WTC11 (cell line): ENCODE results near the gene ARHGEF9. TPM values are rescaled to one million over a fixed set of nuclear protein-coding genes. Genes with fewer than 3 reads are reported as not detected.

Experiments
- ATAC-seq: fragments of 200-7000 bp; cut with Tn5 transposase; 2 replicates; pipeline ENCODE4 v1.10.0; 2021; ENCODE audit warnings: mild to moderate bottlenecking, moderate library complexity
- CTCF ChIA-PET: fragments of 300-600 bp; sonication (Branson Sonifier 250); formaldehyde crosslinking; loops from one replicate; lab custom pipeline; 2021; ENCODE audit warnings: antibody characterized with exemption; lab: Charles Lee
- POLR2A ChIA-PET: fragments of 350-600 bp; sonication (Branson Sonifier 250); formaldehyde crosslinking; loops from one replicate; lab custom pipeline; 2021; ENCODE audit warnings: antibody characterized with exemption; lab: Charles Lee
- DNase-seq: peaks from one replicate; pipeline ENCODE4 v3.0.0; 2021; ENCODE audit warnings: low spot score
- H3K27ac Mint-ChIP-seq: 2 replicates; pipeline ENCODE4 v1.8.0; 2021; ENCODE audit warnings: mixed read lengths
- H3K27me3 Mint-ChIP-seq: 2 replicates; pipeline ENCODE4 v1.8.0; 2021; ENCODE audit warnings: low read depth, mild to moderate bottlenecking, moderate library complexity, mixed read lengths
- H3K36me3 Mint-ChIP-seq: 2 replicates; pipeline ENCODE4 v1.8.0; 2021; ENCODE audit warnings: mixed read lengths
- H3K4me1 Mint-ChIP-seq: 2 replicates; pipeline ENCODE4 v1.8.0; 2022; ENCODE audit warnings: mixed read lengths
- H3K4me3 Mint-ChIP-seq: 2 replicates; pipeline ENCODE4 v1.8.0; 2021; ENCODE audit warnings: mild to moderate bottlenecking, moderate library complexity, mixed read lengths
- H3K9me3 Mint-ChIP-seq: 2 replicates; pipeline ENCODE4 v1.8.0; 2021; ENCODE audit warnings: mixed read lengths
- AFF4 ChIP-seq: sonication (generic); formaldehyde crosslinking; IDR thresholded peaks from 2 replicates; pipeline ENCODE4 v1.8.1; 2023; ENCODE audit warnings: mild to moderate bottlenecking, missing genetic modification reagents, borderline replicate concordance
- CBFB ChIP-seq: sonication (generic); formaldehyde crosslinking; IDR thresholded peaks from 2 replicates; pipeline ENCODE4 v1.8.1; 2022; ENCODE audit warnings: mild to moderate bottlenecking, low read depth, missing genetic modification reagents
- CTCF ChIP-seq: fragments of 200-600 bp; IDR thresholded peaks from 2 replicates; pipeline ENCODE4 v1.8.0; 2022; ENCODE audit warnings: antibody characterized with exemption
- ESRRA ChIP-seq: sonication (generic); formaldehyde crosslinking; IDR thresholded peaks from 2 replicates; pipeline ENCODE4 v1.8.1; 2022; ENCODE audit warnings: mild to moderate bottlenecking, missing genetic modification reagents, borderline replicate concordance
- FOXJ3 ChIP-seq: sonication (generic); formaldehyde crosslinking; IDR thresholded peaks from 2 replicates; pipeline ENCODE4 v1.9.0; 2021; ENCODE audit warnings: missing genetic modification reagents, mild to moderate bottlenecking, borderline replicate concordance
- GTF2I ChIP-seq: fragments of 250-450 bp; sonication (Bioruptor Pico); conservative IDR thresholded peaks from 2 replicates; pipeline ENCODE4 v1.4.0; 2021; ENCODE audit warnings: mild to moderate bottlenecking
- HMGA2 ChIP-seq: fragments of 250-450 bp; sonication (Bioruptor Pico); IDR thresholded peaks from 2 replicates; pipeline ENCODE4 v1.4.0; 2021; ENCODE audit warnings: mild to moderate bottlenecking, moderate library complexity
- IRF2 ChIP-seq: sonication (generic); formaldehyde crosslinking; IDR thresholded peaks from 2 replicates; pipeline ENCODE4 v1.8.0; 2022; ENCODE audit warnings: low read depth, missing genetic modification reagents, borderline replicate concordance
- JAZF1 ChIP-seq: fragments of 250-450 bp; sonication (Bioruptor Pico); IDR thresholded peaks from 2 replicates; pipeline ENCODE4 v1.9.0; 2021; ENCODE audit warnings: moderate library complexity, mild to moderate bottlenecking, inconsistent platforms
- MLX ChIP-seq: sonication (generic); formaldehyde crosslinking; IDR thresholded peaks from 2 replicates; pipeline ENCODE4 v1.8.1; 2023; ENCODE audit warnings: mild to moderate bottlenecking, missing genetic modification reagents, moderate library complexity
- NFYB ChIP-seq: sonication (generic); formaldehyde crosslinking; conservative IDR thresholded peaks from 2 replicates; pipeline ENCODE4 v1.8.0; 2022; ENCODE audit warnings: low read depth, missing genetic modification reagents
- SMAD4 ChIP-seq: sonication (generic); formaldehyde crosslinking; IDR thresholded peaks from 2 replicates; pipeline ENCODE4 v1.8.0; 2022; ENCODE audit warnings: mild to moderate bottlenecking, missing genetic modification reagents
- ZNF671 ChIP-seq: fragments of 250-450 bp; sonication (Bioruptor Pico); IDR thresholded peaks from 2 replicates; pipeline ENCODE4 v1.8.0; 2021; ENCODE audit warnings: mild to moderate bottlenecking
- total RNA-seq: library from RNA; stranded (reverse); gene quantifications from 3 replicates; pipeline ENCODE4 v1.2.3, GENCODE V29; 2021
- TF ChIP-seq, protein P1 (sequence below): fragments of 250-450 bp; sonication (Bioruptor Pico); IDR thresholded peaks from 2 replicates; pipeline ENCODE4 v1.9.0; 2021; ENCODE audit warnings: mild to moderate bottlenecking, borderline replicate concordance
- TF ChIP-seq, protein P2 (sequence below): fragments of 250-450 bp; sonication (Bioruptor Pico); IDR thresholded peaks from 2 replicates; pipeline ENCODE4 v1.8.0; 2021; ENCODE audit warnings: mild to moderate bottlenecking
- TF ChIP-seq, protein P3 (sequence below): sonication (generic); formaldehyde crosslinking; IDR thresholded peaks from 2 replicates; pipeline ENCODE4 v1.8.0; 2022; ENCODE audit warnings: mild to moderate bottlenecking, missing genetic modification reagents
- TF ChIP-seq, protein P4 (sequence below): sonication (generic); formaldehyde crosslinking; IDR thresholded peaks from 2 replicates; pipeline ENCODE4 v1.8.0; 2022; ENCODE audit warnings: mild to moderate bottlenecking, missing genetic modification reagents
- TF ChIP-seq, protein P5 (sequence below): sonication (generic); formaldehyde crosslinking; IDR thresholded peaks from 2 replicates; pipeline ENCODE4 v1.8.0; 2022; ENCODE audit warnings: missing genetic modification reagents

The ARHGEF9 gene
- total RNA-seq, 1 experiment from 2014 or later: 32.1 TPM

- POLR2A ChIA-PET: no interaction called here
- Mint-ChIP-seq H3K36me3 (no peaks in the 10 kb centered on the region), H3K4me1 (peaks cover 34% of the 10 kb centered on the region), H3K27me3 (no peaks in the 10 kb centered on the region), H3K9me3 (no peaks in the 10 kb centered on the region), H3K4me3 (no peak overlapping the region), H3K27ac (no peak overlapping the region)
- CTCF ChIA-PET: no interaction called here
- DNase-seq: no peak
- ATAC-seq: no peak
- TF ChIP-seq IRF2 (no peak), ESRRA (CRISPR knock-in tag) (no peak), NFYB (CRISPR knock-in tag) (no peak), CBFB (no peak), FOXJ3 (CRISPR knock-in tag) (no peak), HMGA2 (CRISPR knock-in tag) (no peak), MLX (CRISPR knock-in tag) (no peak), ZNF671 (no peak), AFF4 (CRISPR knock-in tag) (no peak), CTCF (no peak), JAZF1 (CRISPR knock-in tag) (no peak), GTF2I (CRISPR knock-in tag) (no peak), SMAD4 (CRISPR knock-in tag) (no peak)
- TF ChIP-seq, protein P1, sequence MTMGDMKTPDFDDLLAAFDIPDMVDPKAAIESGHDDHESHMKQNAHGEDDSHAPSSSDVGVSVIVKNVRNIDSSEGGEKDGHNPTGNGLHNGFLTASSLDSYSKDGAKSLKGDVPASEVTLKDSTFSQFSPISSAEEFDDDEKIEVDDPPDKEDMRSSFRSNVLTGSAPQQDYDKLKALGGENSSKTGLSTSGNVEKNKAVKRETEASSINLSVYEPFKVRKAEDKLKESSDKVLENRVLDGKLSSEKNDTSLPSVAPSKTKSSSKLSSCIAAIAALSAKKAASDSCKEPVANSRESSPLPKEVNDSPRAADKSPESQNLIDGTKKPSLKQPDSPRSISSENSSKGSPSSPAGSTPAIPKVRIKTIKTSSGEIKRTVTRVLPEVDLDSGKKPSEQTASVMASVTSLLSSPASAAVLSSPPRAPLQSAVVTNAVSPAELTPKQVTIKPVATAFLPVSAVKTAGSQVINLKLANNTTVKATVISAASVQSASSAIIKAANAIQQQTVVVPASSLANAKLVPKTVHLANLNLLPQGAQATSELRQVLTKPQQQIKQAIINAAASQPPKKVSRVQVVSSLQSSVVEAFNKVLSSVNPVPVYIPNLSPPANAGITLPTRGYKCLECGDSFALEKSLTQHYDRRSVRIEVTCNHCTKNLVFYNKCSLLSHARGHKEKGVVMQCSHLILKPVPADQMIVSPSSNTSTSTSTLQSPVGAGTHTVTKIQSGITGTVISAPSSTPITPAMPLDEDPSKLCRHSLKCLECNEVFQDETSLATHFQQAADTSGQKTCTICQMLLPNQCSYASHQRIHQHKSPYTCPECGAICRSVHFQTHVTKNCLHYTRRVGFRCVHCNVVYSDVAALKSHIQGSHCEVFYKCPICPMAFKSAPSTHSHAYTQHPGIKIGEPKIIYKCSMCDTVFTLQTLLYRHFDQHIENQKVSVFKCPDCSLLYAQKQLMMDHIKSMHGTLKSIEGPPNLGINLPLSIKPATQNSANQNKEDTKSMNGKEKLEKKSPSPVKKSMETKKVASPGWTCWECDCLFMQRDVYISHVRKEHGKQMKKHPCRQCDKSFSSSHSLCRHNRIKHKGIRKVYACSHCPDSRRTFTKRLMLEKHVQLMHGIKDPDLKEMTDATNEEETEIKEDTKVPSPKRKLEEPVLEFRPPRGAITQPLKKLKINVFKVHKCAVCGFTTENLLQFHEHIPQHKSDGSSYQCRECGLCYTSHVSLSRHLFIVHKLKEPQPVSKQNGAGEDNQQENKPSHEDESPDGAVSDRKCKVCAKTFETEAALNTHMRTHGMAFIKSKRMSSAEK (CRISPR knock-in tag): no peak
- TF ChIP-seq, protein P2, sequence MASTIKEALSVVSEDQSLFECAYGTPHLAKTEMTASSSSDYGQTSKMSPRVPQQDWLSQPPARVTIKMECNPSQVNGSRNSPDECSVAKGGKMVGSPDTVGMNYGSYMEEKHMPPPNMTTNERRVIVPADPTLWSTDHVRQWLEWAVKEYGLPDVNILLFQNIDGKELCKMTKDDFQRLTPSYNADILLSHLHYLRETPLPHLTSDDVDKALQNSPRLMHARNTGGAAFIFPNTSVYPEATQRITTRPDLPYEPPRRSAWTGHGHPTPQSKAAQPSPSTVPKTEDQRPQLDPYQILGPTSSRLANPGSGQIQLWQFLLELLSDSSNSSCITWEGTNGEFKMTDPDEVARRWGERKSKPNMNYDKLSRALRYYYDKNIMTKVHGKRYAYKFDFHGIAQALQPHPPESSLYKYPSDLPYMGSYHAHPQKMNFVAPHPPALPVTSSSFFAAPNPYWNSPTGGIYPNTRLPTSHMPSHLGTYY (CRISPR knock-in tag): no peak
- TF ChIP-seq, protein P3, sequence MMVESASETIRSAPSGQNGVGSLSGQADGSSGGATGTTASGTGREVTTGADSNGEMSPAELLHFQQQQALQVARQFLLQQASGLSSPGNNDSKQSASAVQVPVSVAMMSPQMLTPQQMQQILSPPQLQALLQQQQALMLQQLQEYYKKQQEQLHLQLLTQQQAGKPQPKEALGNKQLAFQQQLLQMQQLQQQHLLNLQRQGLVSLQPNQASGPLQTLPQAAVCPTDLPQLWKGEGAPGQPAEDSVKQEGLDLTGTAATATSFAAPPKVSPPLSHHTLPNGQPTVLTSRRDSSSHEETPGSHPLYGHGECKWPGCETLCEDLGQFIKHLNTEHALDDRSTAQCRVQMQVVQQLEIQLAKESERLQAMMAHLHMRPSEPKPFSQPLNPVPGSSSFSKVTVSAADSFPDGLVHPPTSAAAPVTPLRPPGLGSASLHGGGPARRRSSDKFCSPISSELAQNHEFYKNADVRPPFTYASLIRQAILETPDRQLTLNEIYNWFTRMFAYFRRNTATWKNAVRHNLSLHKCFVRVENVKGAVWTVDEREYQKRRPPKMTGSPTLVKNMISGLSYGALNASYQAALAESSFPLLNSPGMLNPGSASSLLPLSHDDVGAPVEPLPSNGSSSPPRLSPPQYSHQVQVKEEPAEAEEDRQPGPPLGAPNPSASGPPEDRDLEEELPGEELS (CRISPR knock-in tag): no peak
- TF ChIP-seq, protein P4, sequence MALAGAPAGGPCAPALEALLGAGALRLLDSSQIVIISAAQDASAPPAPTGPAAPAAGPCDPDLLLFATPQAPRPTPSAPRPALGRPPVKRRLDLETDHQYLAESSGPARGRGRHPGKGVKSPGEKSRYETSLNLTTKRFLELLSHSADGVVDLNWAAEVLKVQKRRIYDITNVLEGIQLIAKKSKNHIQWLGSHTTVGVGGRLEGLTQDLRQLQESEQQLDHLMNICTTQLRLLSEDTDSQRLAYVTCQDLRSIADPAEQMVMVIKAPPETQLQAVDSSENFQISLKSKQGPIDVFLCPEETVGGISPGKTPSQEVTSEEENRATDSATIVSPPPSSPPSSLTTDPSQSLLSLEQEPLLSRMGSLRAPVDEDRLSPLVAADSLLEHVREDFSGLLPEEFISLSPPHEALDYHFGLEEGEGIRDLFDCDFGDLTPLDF: no peak
- TF ChIP-seq, protein P5, sequence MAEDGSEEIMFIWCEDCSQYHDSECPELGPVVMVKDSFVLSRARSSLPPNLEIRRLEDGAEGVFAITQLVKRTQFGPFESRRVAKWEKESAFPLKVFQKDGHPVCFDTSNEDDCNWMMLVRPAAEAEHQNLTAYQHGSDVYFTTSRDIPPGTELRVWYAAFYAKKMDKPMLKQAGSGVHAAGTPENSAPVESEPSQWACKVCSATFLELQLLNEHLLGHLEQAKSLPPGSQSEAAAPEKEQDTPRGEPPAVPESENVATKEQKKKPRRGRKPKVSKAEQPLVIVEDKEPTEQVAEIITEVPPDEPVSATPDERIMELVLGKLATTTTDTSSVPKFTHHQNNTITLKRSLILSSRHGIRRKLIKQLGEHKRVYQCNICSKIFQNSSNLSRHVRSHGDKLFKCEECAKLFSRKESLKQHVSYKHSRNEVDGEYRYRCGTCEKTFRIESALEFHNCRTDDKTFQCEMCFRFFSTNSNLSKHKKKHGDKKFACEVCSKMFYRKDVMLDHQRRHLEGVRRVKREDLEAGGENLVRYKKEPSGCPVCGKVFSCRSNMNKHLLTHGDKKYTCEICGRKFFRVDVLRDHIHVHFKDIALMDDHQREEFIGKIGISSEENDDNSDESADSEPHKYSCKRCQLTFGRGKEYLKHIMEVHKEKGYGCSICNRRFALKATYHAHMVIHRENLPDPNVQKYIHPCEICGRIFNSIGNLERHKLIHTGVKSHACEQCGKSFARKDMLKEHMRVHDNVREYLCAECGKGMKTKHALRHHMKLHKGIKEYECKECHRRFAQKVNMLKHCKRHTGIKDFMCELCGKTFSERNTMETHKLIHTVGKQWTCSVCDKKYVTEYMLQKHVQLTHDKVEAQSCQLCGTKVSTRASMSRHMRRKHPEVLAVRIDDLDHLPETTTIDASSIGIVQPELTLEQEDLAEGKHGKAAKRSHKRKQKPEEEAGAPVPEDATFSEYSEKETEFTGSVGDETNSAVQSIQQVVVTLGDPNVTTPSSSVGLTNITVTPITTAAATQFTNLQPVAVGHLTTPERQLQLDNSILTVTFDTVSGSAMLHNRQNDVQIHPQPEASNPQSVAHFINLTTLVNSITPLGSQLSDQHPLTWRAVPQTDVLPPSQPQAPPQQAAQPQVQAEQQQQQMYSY (CRISPR knock-in tag): no peak
These were observed 41.4 kb downstream of the ARHGEF9 start for GRCh38 chrX:63743596-63743995.
